Ovary (tissue), 9 donors: Measurements from ENCODE around the gene CHST14. TPM values are rescaled to one million over a fixed set of nuclear protein-coding genes. Genes with fewer than 3 reads are reported as not detected.

Experiments
- DNase-seq, 5 donors: peaks; one replicate each; pipeline ENCODE4 v3.0.0-alpha.2; 2019 to 2020
- H3K27ac ChIP-seq, 2 donors: fragments of 200-600 bp; one replicate each; pipeline versions ENCODE4 v1.5.1 to v1.8.0; 2019 to 2022
- H3K27me3 ChIP-seq: fragments of 200-600 bp; one replicate; pipeline ENCODE4 v1.8.0; 2022
- H3K36me3 ChIP-seq: fragments of 200-600 bp; sonication (generic); one replicate; pipeline ENCODE4 v1.5.1; 2019
- H3K4me1 ChIP-seq: one replicate; pipeline ENCODE4 v1.8.1; 2013; ENCODE audit warnings: mild to moderate bottlenecking, moderate library complexity; ENCODE audit not compliant: insufficient read depth
- H3K4me3 ChIP-seq: fragments of 200-600 bp; sonication (generic); one replicate; pipeline ENCODE4 v1.5.1; 2017
- H3K9me3 ChIP-seq, 2 donors: fragments of 200-600 bp in 1 of 2; sonication (generic) in 1 of 2; one replicate each; pipeline versions ENCODE4 v1.5.1 to v1.8.1; 2013 to 2019; ENCODE audit warnings: mild to moderate bottlenecking in 1 of 2, moderate library complexity in 1 of 2
- CTCF ChIP-seq, 3 donors: fragments of 450-650 bp in 2 of 3; fragments of 200-600 bp in 1 of 3; IDR thresholded peaks; one replicate each; pipeline versions ENCODE4 v1.5.1 to v1.8.0; 2016 to 2022; ENCODE audit warnings: antibody characterized with exemption in 3 of 3, mild to moderate bottlenecking in 1 of 3
- EP300 ChIP-seq: sonication (generic); formaldehyde crosslinking; IDR thresholded peaks from one replicate; pipeline ENCODE4 v1.6.1; 2017; ENCODE audit warnings: antibody characterized with exemption
- POLR2A ChIP-seq: fragments of 450-650 bp; IDR thresholded peaks from one replicate; pipeline ENCODE4 v1.6.1; 2017; ENCODE audit warnings: antibody characterized with exemption, mild to moderate bottlenecking, moderate library complexity
- WGBS, 3 donors: extraction: QIAGEN DNeasy Blood & Tissue Kit in 1 of 3; methylation state at CpG; one replicate each; pipeline versions ENCODE4 v1.1.5 to v1.1.7; 2013 to 2017; 5-methylcytosine and 5-hydroxymethylcytosine counted together
- intact Hi-C, 4 donors: fragments of 100-400 bp; cut with DNase I; formaldehyde crosslinking; loops; one replicate each; pipeline versions ENCODE4 v1.11.0 to v1.15.1; 2022 to 2023
- polyA plus RNA-seq, 2 donors: library from polyadenylated mRNA; stranded (reverse); fragments of 200-250 nt in 1 of 2; fragments of 350-450 nt in 1 of 2; fragmentation: Illumina TruSeq in 1 of 2; extraction: RNeasy Lipid Tissue Mini Kit (QIAGEN cat#74804) in 1 of 2; gene quantifications; one replicate each; pipeline ENCODE4 v1.2.3, GENCODE V29; 2013 to 2014
- total RNA-seq, 7 donors: library from RNA; depleted of rRNA in 2 of 7; stranded (reverse); fragments of >200 nt in 2 of 7; fragmentation: NEBNext Ultra II Directional in 3 of 7; extraction: Animal tissue kit (Norgen Biotek cat#: 25700) in 3 of 7; gene quantifications; one replicate each; pipeline versions ENCODE4 v1.1.0 to v1.2.4, GENCODE V29; 2016 to 2023
- donor health status: DM: no; HTN: no; CAD: no; lungs with moderate emphysema.
- donor health status: DM: no; HTN: no; CAD: no.
- donor health status: Bipolar disorder and iron deficiency.
- donor health status: DM: yes; HTN: yes; CAD: no.
- donor health status: DM: no; HTN: no; CAD: no.
- donor health status: DM: yes; HTN: yes; CAD: no.

Gene CHST14
- total and polyA plus RNA-seq, 9 donors = 8.2 to 28.3 (median 23.8) TPM

- TF ChIP-seq EP300 (no peak), POLR2A (no peak), CTCF (IDR thresholded peaks at IDR 0.05) (no peak)
- no peaks in the 10 kb centered on the region for H3K36me3 ChIP-seq
- intact Hi-C loops = no loop called here
- DNase-seq = no peak
- no peak overlapping the region for H3K27ac ChIP-seq
- H3K27me3 ChIP-seq = no peaks in the 10 kb centered on the region
- H3K4me1 ChIP-seq = no peaks in the 10 kb centered on the region
- no peaks in the 10 kb centered on the region for H3K9me3 ChIP-seq
- WGBS, 3 donors = 85 to 90% (median 89%) methylated on average over 2 of the region's 2 CpGs
- no peak overlapping the region for H3K4me3 ChIP-seq
These were observed 13.1 kb downstream of the CHST14 start for GRCh38 chr15:40483919-40484318.

DNA sequence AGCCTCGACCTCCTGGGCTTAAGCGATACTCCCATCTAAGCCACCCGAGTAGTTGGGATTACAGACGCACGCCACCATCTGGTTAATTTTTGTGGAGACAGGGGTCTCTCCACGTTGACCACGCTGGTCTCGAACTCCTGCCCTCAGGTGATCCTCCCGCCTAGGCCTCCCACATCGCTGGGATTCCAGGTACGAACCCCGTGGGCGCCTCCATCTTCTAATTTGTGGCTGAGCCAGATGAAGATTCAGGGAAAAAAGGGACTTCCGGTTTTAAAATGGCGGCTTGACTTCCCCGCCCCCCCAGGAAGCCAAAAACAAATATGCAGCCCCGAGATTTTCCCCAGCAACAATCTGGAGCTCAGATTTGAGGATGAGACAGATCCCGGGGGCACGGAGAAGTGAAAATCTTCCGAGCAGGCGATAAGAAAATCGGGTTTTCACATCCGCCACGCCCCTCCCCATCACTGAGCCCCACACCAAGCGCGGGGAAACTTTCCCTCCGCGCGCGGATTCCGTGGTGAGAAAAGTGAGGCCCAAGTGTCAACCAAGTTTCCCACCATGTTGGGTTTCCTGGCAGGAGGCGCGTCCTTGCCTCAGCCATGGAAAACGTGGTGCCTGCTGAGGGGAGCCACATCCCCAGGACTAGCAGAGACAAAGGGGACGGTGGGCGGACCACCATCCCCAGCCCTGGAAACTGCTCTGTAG, 15.4 kb downstream of the CHST14 start:
- TF ChIP-seq EP300 (no peak), CTCF (IDR thresholded peaks at IDR 0.05) (no peak), POLR2A (no peak)
- WGBS, 3 donors = 77 to 90% (median 85%) methylated on average over 36 of the region's 36 CpGs
- H3K27ac ChIP-seq = no peak overlapping the region
- H3K4me3 ChIP-seq = no peak overlapping the region
- no peak for DNase-seq
- H3K27me3 ChIP-seq = no peaks in the 10 kb centered on the region
- H3K9me3 ChIP-seq = no peaks in the 10 kb centered on the region
- intact Hi-C loops = no loop called here
- H3K4me1 ChIP-seq = no peaks in the 10 kb centered on the region
- no peaks in the 10 kb centered on the region for H3K36me3 ChIP-seq

- Histone ChIP-seq H3K27me3 (no peaks in the 10 kb centered on the region), H3K9me3 (no peaks in the 10 kb centered on the region), H3K36me3 (no peaks in the 10 kb centered on the region), H3K4me1 (no peaks in the 10 kb centered on the region), H3K27ac (no peak overlapping the region), H3K4me3 (no peak overlapping the region)
- intact Hi-C loops = no loop called here
- WGBS, 3 donors = 83 to 92% (median 84%) methylated on average over 35 of the region's 35 CpGs
- no peak for DNase-seq
- TF ChIP-seq POLR2A (no peak), EP300 (no peak), CTCF (IDR thresholded peaks at IDR 0.05) (no peak)
These were observed 17.3 kb downstream of the CHST14 start for GRCh38 chr15:40487816-40488682.

DNA sequence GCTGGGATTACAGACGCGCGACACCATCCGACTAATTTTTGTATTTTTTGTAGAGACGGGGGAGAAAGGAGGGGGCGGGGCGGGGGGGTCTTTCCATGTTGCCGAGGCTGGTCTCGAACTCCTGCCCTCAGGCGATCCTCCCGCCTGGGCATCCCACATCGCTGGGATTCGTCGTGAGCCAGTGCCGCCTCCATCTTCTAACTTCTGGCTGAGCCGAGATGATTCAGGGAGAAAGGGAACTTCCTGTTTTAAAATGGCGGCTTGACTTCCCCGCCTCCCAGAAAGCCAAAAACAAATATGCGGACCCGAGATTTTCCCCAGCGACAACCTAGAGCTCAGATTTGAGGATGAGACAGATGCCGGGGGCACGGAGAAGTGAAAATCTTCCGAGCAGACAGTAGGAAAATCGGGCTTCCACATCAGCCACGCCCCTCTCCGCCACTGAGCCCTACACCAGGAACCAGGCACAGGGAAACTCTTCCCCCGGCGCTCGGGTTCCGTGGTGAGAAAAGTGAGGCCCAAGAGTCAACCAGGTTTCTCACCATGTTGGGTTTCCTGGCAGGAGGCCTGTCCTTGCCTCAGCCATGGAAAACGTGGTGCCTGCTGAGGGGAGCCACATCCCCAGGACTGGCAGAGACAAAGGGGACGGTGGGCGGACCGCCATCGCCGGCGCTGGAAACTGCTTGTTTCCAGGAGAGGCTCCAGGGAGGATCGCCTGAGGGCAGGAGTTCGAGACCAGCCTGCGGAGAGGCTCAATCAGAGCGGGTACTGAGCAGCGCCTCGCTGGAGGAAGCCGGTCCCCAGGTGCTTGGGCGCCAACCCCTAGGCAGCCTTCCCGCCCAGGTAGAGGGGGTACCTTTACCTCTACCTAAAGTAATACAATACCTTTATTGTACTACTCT, 18.7 kb downstream of the CHST14 start:
- Histone ChIP-seq H3K27me3 (no peaks in the 10 kb centered on the region), H3K9me3 (no peaks in the 10 kb centered on the region), H3K36me3 (no peaks in the 10 kb centered on the region), H3K27ac (no peak overlapping the region), H3K4me3 (no peak overlapping the region), H3K4me1 (no peaks in the 10 kb centered on the region)
- TF ChIP-seq POLR2A (no peak), EP300 (no peak), CTCF (IDR thresholded peaks at IDR 0.05) (no peak)
- intact Hi-C loops = no loop called here
- 74 to 92% (median 83%) methylated on average over 47 of the region's 47 CpGs for WGBS, 3 donors
- DNase-seq = no peak
